DLD1 (cell line): ENCODE measurements around the gene HDAC5.
"Not testable (repeated sequence)": the region's sequence is repeated elsewhere in the genome, so short reads cannot be mapped to it uniquely, and the experiment has no call there.

Experiments used
- in situ Hi-C: cut with HindIII; loops from 2 replicates; pipeline ENCODE4 v1.10.0; 2017; ENCODE audit warnings: low sequenced_read_pairs

HDAC5 gene

DNA sequence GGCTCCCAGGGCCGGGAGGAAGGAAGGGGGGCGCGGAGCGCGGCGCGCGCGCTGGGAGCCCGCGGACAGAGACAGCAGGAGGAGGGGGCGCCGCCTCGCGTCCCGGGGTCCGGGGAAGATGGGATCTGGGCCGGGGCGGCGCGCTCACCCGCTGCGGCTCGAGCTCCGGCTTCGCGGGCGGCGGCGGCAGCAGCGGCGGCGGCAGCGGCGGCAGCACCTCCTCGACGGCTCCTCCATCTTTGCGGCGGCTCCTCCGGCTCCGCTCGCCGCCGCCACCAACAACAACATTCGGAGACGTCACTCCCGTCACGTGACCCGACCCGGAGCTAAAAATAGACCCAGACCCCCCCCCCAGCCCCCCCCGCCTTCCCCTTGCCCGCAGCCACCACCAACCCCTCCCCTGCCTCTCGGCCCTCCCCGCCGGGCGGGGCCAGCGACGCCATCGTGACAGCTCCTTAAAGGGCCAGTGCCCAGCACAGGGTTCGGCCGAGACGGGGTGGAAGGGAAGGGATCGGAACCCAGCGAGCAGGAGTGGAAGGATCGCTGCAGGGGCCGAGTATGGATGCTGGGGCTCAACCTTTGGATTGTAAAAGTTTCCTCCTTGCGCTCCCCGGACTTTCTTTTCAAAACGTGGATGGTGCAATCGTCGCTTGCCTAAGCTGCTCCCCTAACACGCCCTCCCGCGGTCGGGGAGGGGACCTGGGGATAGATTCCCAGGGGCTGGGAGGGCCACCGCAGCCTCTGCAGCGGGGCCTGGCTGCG, at the start of gene HDAC5:
HDAC5 (minus strand) TSS at position 286 of the 762 bp plus-strand sequence. CDS start 6,126 bp downstream, outside the sequence.
- in situ Hi-C loops: no loop called here

DNA sequence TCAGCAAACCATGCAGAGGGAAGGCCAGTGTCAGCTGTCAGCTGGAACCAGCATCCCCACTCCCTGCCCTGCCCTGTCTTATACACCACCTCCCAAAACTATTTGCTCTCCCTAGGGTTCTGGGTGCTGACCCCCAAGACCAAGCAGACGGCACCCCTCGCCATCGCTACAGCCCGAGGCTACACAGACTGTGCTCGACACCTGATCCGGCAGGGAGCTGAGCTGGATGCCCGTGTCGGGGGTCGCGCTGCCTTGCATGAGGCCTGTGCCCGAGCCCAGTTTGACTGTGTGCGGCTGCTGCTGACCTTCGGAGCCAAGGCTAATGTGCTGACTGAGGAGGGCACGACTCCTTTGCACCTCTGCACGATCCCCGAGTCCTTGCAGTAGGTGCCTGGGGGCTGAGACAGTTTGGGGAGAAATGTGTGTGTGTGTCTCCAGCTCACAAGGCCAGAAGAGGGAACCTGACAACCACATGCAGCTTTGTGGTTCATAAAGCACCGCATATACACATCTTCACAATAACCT, 48.6 kb upstream of the HDAC5 start:
- in situ Hi-C loops: no loop called here

DNA sequence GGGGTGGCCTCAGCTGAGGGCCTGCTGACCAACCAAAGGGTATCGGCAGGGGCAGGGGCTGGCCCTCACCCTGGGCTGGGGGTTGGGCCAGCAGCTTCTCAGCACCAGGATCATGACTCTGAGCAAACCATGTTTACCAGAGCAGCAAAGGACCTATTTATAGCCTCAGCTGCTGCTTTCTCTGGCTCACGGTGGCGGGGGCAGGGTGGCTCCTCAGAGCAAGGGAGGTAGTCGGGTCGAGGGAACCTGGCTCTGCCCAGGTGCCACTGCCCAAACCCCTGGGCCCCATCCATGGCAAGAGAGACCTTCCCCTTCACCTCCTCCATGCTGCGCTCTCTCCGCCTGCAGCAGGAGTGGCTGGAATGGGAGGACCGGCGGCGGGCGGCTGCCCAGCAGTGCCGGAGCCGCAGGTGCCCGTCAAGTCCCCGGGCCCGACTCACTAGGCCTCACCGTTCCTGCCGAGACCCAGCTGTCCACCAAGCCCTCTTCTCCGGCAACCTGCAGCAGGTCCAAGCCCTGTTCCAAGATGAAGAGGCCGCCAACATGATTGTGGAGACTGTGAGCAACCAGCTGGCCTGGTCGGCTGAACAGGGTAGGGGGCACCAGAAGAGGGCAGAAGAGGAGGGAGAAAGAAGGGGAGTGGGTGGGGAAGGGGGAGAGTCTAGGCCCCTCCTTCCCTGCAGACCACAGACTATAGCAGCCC, 47.2 kb upstream of the HDAC5 start, which contains the start of gene ASB16:
ASB16 (plus strand) TSS at position 206 of the 703 bp plus-strand sequence; CDS start at position 292, 86 bp downstream.
- in situ Hi-C loops: no loop called here

DNA sequence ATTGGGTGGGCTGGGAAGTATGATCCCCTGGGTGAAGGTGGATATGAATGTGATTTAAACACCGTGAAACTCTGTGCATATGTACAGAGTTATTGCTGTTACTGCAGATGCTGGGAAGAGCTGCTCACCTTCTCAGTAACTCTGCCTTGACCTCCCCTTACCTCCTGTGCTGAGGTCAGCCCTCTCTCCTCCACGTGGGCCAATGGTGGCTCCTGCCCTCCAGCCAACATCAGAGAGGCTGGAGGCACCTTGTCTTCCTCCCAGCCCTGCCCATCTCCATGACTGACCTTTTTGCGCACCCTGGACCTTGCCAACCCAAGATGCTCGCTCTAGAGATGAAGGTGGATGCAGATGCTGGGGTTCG, 46.7 kb upstream of the HDAC5 start:
- in situ Hi-C loops: no loop called here

DNA sequence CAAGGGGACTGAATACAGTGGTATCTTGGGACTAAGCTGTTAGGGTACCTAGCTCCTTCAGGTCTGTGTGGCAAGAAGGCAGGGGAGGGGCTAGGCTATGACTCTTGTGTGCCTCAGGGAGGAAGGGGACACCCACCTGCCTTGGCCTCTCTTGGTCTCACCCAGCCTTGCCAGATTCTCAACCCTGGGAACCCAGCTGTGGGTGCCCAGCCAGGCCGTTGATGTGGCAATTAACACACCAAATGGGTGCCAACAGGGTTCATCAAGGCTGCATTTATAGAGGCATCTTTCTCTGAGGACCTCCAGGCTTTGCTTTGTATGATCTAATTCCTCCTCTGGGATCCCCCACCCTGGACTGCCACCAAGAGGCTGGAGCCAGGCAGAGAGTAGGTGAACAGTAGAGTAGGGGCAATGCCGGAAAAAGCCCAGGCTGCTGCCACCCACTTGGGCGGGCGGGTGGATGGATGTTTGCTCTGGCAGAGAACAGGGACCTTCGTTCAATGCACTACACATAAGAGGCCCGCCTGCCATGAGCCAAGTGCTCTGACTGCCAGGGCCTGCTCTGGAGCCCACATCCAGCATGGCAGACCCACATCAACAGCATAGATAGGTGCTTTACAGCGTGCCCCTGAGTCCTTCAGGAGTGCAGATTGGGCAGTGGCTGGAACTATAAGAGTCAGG, 43.9 kb upstream of the HDAC5 start:
- in situ Hi-C loops: no loop called here

DNA sequence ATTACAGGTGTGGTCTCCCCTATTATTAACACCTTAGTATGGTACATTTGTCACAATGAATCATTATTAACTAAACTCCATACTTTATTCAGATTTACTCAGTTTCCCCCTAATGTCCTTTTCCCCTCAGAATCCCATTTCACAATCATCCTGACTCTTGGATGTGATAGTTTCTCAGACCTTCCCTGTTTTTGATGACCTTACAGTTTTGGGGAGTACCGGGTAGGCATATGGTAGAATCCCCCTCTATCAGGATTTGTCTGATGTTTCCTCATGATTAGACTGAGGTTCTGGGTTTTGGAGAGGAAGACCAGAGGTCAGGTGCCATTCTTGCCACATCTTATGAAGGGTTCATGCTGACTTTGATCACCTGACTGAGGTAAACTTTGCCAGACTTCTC, 41.0 kb upstream of the HDAC5 start:
- in situ Hi-C loops: no loop called here

DNA sequence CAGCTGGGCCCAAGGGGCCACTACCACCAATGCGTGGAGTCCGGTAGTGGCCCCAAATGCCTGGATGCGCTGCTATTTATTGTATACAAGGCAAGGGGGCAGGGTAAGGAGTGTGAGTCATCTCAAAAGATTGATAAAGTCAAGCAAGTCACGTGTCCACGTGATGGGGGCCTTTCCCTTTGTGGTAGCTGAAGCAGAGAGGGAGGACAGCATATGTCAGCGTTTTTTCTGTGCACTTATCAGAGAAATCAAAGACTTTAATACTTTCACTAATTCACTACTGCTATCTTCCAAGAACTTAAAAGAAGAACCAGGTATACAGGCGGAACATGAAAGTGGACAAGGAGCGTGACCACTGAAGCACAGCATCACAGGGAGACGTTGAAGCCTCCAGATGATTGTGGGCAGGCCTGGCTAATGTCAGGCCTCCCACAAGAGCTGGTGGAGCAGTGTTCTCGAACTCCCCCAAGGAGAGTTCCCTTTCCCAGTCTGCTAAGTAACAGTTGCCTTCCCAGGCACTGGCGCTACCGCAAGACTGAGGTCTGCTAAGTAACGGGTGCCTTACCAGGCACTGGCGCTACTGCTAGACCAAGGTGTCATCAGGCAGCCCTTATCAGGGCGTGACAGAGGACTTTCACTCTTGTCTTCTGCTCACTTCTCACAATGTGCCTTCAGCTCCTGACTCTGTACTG, 36.2 kb upstream of the HDAC5 start:
- in situ Hi-C loops: no loop called here

DNA sequence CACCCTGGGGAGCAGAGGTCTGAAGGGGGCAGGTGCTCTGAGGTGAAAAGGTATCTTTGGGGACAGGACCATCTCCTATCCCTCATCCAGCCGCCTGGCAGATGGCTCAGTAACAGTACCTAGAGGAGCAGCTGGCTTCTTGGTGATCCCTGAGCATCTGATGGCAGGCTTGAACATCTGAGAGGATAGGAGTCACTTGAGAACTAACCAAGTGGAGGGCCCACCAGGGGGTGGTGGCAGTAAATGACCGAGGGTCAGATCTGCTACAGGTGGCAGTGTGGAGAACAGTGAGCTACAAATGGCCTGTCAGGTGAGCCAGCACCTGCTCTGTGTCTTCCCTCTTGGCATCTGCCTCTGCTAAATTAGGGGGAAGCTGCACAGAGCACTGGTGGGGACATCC, 32.0 kb upstream of the HDAC5 start:
- in situ Hi-C loops: no loop called here

DNA sequence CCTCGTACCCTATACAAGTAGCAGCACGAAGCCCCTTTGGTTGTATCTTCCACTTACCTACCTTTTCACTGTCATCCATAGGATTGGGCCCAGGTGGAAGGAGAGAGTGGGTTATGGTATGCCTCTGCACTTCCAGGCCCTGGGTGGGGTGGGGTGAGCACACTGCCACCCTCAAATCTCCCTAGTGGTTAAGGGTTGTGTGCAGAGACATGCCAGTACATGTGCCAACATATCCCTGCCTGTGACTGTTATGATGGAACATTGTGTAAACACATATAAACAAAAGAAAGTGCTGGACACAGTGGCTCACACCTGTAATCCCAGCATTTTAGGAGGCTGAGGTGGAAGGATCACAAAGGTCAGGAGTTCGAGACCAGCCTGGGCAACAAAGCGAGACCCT, 29.4 kb upstream of the HDAC5 start:
- in situ Hi-C loops: no loop called here

DNA sequence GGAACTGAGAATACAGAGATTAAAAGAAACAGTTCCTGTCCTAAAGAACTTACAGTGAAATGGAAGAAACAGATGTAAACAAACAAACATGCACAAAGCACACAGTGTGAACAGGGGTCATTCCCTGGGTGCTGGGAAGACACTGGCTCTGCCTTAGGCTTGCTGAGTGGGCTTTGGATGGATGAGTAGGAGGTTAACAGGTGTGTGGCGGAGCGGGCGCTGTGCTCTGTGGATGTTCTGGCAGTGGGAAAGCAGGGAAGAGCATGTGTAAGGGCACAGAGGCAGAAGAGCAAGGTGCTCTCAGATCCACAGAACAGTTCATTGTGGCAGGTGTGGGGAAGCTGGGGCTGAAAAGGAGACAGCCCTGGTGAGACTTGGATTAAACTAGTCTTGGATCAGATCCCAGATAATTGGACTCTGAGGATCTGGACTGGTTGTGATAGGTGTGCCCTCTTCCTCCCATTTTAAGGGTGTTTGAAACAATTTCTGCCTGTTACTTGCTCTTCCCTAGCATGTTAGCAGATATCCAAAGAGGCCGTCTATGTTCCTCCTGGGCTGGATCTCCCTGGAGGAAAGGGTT, 26.4 kb upstream of the HDAC5 start:
- in situ Hi-C loops: no loop called here

DNA sequence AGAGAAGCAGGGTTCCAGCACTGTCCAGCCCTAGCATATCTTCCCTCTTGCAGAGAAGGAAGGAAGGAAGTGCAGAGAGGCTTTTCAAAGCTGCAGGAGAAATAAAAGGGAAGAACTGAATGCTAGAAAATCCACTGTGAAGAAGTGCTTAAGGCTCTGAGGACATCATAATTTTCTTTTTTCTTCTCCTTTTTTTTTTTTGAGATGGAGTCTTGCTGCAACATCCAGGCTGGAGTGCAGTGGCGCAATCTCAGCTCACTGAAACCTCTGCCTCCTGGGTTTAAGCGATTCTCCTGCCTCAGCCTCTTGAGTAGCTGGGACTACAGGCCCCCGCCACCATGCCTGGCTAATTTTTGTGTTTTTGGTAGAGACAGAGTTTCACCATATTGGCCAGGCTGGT, 25.6 kb upstream of the HDAC5 start:
- in situ Hi-C loops: not testable (repeated sequence)

DNA sequence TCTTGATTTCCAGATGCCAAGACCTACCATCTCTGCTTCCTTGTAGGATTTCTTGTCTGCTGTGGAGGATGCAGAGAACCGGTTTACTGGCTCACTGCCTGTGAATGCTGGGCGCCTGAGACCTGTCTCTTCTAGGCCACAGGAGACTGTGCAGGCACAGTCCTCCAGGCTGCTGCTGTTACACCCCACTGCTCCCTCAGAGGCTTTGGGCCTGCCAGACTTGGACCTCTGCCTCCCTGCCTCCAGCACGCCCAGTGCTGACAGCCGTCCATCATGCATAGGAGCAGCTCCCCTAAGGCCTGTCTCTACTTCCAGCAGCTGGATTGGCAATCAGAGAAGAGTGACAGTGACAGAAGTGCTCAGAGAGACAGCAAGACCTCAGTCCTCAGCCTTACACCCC, 24.4 kb upstream of the HDAC5 start:
- in situ Hi-C loops: no loop called here

DNA sequence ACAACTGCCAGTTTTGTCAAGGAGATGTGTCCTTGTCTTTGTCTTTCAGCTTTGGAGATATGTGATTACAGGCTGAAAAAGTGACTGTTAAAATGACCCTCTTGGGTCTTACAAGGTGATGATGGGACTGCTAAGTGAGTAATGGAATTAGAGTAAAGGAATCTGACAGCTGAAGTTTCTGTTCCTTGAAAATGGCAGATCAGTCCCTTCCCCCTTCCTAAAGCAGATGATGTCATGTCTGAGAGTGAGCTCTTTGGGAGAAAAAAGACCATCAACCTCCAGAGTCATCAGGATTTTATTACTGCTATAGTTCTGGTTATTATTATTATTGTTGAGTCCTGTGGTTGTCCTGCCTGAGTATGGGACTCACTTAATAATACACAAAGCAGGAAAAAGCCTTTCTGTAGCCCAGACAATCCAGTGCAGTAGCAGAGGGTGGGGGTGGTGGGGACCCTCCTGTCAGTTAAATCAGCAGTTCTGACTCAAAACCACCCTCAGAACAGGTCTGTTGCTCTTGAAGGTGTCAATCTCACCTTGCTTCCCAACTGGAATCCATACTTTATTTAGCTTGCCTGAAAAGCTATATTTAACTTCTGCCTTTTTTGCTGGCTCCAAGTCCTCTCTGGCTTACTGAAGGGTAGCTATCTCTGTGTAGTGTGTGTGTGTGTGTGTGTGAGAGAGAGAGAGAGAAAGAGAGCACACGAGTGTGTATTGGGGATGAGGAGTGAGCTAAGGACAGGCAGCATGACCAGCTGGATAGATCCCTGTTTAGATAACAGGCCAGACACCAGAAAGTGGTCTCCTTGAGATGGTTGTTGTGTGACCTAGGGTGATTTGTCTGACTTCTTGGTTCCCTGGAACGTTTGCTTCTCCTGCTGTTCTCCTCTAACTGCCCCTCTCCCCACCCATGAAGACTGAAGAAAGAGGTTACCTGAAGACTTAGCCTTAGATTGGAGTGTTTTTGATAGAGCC, 23.2 kb upstream of the HDAC5 start:
- in situ Hi-C loops: no loop called here

DNA sequence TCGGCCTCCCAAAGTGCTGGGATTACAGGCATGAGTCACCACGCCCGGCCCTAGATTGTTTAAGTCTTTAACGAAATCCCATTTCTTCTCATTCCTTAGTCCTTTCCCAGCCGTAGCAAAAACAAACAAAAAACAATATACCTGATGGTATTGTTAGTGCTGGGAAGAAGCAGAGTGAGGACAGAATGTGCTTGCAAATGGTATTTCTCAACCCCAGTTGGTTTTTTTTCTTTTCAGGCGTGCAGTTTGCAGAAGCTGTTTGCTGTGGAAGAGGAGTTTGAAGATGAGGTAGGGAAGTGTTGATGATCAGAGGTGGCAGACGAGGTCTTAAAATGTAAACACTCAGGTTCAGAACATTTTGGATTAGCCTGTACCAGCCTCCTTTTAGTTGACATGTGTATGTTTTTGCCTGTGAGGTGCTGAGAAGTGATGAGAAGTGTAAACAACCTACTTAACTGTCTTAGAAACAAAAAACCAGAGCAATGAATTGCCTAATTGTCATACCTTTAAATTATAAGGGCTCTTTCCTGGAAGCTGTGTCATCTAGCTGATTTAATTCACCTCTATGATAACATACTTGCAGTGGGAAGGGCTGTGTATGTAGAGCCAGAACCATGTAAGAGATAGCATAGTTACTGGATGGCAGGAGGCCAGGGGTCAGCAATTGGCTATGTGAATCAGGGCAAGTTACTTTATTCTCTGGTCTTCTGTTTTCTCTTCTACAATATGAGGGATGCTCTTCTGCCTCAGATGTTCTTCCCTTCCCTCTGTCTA, 21.7 kb upstream of the HDAC5 start:
- in situ Hi-C loops: no loop called here

DNA sequence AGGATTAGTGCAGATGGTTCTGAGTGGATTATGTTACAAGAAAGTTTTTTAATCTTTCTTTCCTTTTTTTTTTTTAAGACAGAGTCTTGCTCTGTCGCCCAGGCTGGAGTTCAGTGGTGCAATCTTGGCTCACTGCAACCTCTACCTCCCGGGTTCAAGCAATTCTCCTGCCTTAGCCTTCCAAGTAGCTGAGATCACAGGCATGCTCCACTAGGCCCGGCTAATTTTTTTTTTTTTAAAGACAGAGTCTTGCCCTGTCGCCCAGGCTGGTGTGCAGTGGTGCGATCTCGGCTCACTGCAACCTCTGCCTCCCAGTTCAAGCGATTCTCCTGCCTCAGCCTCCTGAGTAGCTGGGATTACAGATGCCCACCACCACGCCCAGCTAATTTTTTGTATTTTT, 20.5 kb upstream of the HDAC5 start:
- in situ Hi-C loops: not testable (repeated sequence)

DNA sequence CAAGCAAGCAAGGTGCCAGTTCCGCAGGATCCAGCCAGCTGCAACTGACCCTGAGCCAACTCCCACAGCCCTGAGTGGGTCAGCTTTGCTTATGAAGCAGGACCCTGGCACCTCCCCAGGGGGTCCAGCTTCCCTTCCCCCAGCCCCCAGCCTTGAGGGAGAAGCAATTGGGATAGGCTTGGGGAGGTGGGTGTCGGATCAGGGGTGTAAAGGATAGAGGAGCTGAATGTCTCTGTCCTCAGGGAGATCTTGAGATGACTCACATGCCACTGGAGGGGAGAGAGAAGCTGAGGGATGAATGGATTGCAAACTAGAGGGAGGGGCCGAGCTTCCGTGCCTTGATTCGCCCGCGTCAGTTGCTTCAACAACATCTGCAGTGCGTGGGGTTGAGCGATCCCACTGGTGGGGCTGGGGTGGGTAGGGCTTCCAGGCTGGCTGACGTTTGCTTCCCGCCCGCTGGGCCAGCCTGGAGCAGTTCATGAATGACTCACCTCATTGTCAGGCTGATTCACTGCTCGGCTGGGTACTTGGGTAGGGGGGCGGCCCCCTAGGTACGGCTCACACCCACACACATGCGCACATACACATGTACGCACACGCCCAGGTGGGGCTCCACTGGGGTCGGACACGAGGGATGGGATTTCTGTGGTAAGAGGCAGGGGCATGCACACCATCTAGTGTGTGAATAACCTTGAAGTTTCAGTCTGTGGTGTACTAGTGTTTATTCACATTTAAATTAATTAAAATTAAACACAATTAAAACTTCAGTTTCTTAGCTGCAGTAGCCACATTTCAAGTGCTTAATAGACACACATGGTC, 14.7 kb upstream of the HDAC5 start:
- in situ Hi-C loops: no loop called here

DNA sequence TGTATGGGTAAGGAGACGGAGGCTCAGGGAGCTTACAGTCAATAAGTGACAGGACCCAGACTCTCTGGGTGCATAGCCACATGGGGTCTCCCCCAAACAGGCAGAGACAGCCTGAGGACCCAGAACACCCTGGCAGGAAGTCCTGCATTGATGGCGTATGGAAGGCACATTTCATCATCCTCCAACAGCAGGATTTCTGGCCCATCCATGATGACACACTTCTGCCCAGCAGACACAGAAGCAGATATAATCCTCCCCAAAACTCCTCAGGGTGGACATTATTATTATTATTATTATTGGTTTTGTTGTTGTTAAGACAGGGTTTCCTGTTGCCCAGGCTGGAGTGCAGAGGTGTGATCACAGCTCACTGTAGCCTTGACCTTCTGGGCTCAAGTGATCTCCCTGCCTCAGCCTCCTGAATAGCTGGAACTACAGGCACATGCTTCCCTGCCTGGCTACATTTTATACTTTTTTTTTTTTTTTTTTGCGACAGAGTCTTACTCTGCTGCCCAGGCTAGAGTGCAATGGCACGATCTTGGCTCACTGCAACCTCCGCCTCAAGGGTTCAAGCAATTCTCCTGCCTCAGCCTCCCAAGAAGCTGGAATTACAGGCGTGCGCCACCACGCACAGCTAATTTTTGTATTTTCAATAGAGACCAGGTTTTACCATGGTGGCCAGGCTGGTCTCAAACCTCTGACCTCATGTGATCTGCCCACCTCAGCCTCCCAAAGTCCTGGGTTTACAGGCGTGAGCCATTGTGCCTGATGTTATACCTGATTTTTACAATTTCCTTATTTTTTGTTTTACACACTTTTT, 11.5 kb upstream of the HDAC5 start:
- in situ Hi-C loops: no loop called here
